Measurements from ENCODE around the gene SERAC1. TPM values are rescaled to one million over a fixed set of nuclear protein-coding genes. Genes with fewer than 3 reads are reported as not detected.

The SERAC1 gene
- total RNA-seq, 6 experiments from 2014 or later: 3.0 to 5.1 (median 4.4) TPM

DNA sequence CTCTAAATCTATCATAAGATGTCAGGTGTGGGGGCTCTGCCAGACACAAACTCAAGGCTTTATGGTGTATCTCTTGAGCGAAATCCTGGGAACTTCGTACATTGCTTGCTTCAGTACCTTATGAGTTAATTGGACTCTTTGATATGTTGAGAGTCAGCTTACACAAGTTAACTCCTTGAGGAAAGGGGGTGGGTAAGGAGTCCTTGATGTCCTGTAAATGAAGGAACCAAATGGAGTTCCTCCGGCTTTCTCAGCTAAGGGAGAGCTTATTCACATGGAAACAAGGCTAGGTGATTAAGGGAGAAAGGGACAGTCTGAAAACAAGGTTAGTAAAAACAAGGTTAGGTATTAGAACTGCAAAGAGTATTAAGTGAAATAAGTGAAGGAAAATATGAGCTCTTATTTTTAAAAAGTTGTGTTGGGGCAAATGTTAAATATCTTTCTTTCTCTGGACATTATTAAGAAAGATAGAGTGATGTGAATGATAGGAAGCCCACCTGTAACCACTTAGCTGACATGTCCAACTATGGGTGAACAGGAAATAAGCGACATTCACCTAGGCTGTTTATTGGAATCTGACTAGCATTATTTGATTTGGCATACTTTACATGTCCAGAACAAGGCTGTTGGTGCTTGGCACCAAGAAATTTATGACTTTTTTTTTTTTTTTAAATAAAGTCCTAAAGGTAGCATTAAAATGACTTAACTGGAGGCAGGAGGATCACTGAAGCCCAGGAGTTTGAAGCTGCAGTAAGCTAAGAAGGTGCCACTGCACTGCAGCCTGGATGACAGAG is 26.6 kb upstream of the SERAC1 start:
- H3K36me3 ChIP-seq: peaks cover 0 to 7% (median 0%) of the 10 kb centered on the region in 4 donors
- DNase-seq: no peak
- intact Hi-C loops (cut with DNase I): no loop called here
- no peaks in the 10 kb centered on the region for H3K9me3 ChIP-seq
- no peak overlapping the region for H3K4me3 ChIP-seq
- H3K27me3 ChIP-seq: no peaks in the 10 kb centered on the region
- ATAC-seq: peak in 1 of 4 donors; percentile 86
- no peak overlapping the region for H3K27ac ChIP-seq
- 69% methylated on average over 3 of the region's 4 CpGs for WGBS (ENCODE audit: insufficient coverage, low coverage, low lambda C conversion rate, missing lambda C conversion rate)
- H3K4me1 ChIP-seq: no peaks in the 10 kb centered on the region
- TF ChIP-seq POLR2A (IDR thresholded peaks at IDR 0.05): no peak
- TF ChIP-seq, protein P1, sequence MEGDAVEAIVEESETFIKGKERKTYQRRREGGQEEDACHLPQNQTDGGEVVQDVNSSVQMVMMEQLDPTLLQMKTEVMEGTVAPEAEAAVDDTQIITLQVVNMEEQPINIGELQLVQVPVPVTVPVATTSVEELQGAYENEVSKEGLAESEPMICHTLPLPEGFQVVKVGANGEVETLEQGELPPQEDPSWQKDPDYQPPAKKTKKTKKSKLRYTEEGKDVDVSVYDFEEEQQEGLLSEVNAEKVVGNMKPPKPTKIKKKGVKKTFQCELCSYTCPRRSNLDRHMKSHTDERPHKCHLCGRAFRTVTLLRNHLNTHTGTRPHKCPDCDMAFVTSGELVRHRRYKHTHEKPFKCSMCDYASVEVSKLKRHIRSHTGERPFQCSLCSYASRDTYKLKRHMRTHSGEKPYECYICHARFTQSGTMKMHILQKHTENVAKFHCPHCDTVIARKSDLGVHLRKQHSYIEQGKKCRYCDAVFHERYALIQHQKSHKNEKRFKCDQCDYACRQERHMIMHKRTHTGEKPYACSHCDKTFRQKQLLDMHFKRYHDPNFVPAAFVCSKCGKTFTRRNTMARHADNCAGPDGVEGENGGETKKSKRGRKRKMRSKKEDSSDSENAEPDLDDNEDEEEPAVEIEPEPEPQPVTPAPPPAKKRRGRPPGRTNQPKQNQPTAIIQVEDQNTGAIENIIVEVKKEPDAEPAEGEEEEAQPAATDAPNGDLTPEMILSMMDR (IDR thresholded peaks at IDR 0.05): no peak

DNA sequence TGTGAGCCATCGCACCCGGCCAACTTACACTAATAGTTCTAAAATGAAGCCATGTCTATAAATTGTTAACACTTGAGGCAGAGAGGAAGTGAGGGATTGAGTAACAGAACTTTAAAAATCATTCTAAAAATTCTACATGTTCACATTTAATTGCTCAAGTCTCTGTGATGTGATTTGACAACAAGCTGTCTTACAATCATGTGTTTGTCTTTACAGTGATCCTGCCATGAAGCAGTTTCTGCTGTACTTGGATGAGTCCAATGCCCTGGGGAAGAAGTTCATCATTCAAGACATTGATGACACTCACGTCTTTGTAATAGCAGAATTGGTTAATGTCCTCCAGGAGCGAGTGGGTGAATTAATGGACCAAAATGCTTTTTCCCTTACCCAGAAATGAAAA is 23.7 kb upstream of the SERAC1 start:
- DNase-seq: no peak
- no peaks in the 10 kb centered on the region for H3K9me3 ChIP-seq
- H3K4me3 ChIP-seq: no peak overlapping the region
- intact Hi-C loops (cut with DNase I): no loop called here
- H3K27me3 ChIP-seq: no peaks in the 10 kb centered on the region
- H3K27ac ChIP-seq: no peak overlapping the region
- peaks cover 0 to 7% (median 0%) of the 10 kb centered on the region in 4 donors for H3K36me3 ChIP-seq
- H3K4me1 ChIP-seq: no peaks in the 10 kb centered on the region
- no peak for TF ChIP-seq POLR2A (IDR thresholded peaks at IDR 0.05)
- TF ChIP-seq, protein P1 (IDR thresholded peaks at IDR 0.05): no peak
- WGBS (ENCODE audit: insufficient coverage, low coverage, low lambda C conversion rate, missing lambda C conversion rate): 82% methylated on average over 3 of the region's 4 CpGs
- ATAC-seq: no peak

- 67% methylated on average over 1 of the region's 1 CpG for WGBS (ENCODE audit: insufficient coverage, low coverage, low lambda C conversion rate, missing lambda C conversion rate)
- Histone ChIP-seq H3K4me3 (no peak overlapping the region), H3K9me3 (no peaks in the 10 kb centered on the region), H3K36me3 (peaks cover 0 to 7% (median 0%) of the 10 kb centered on the region in 4 donors), H3K4me1 (no peaks in the 10 kb centered on the region), H3K27me3 (no peaks in the 10 kb centered on the region), H3K27ac (no peak overlapping the region)
- TF ChIP-seq, protein P1 (IDR thresholded peaks at IDR 0.05): no peak
- no peak for TF ChIP-seq POLR2A (IDR thresholded peaks at IDR 0.05)
- DNase-seq: no peak
- peak in 2 of 4 donors; percentile 14 to 46 for ATAC-seq
- intact Hi-C loops (cut with DNase I): no loop called here
Observed at GRCh38 chr6:158191032-158191431, 23.0 kb upstream of the SERAC1 start.

GRCh38 chr6:158188591-158188990 is 20.5 kb upstream of the SERAC1 start:
- Histone ChIP-seq H3K27ac (no peak overlapping the region), H3K4me3 (no peak overlapping the region), H3K36me3 (peaks cover 0 to 7% (median 0%) of the 10 kb centered on the region in 4 donors), H3K4me1 (peaks cover 0 to 2% (median 0%) of the 10 kb centered on the region in 4 donors), H3K9me3 (no peaks in the 10 kb centered on the region), H3K27me3 (no peaks in the 10 kb centered on the region)
- WGBS (ENCODE audit: insufficient coverage, low coverage, low lambda C conversion rate, missing lambda C conversion rate): 90% methylated on average over 3 of the region's 3 CpGs
- TF ChIP-seq, protein P1 (IDR thresholded peaks at IDR 0.05): no peak
- TF ChIP-seq POLR2A (IDR thresholded peaks at IDR 0.05): no peak
- no peak for DNase-seq
- intact Hi-C loops (cut with DNase I): no loop called here
- ATAC-seq: no peak
